Mesodermal cell (in vitro differentiated cells): Measurements from ENCODE around the gene ZNF582. TPM values are rescaled to one million over a fixed set of nuclear protein-coding genes. Genes with fewer than 3 reads are reported as not detected.

Experiments
- H3K27ac ChIP-seq: 2 replicates; pipeline ENCODE4 v1.7.0; 2013; ENCODE audit warnings: mild to moderate bottlenecking, low read depth, low read length, moderate library complexity; ENCODE audit not compliant: severe bottlenecking
- H3K36me3 ChIP-seq: 2 replicates; pipeline ENCODE4 v1.7.1; 2013; ENCODE audit warnings: mild to moderate bottlenecking, low read length, moderate library complexity; ENCODE audit not compliant: control insufficient read depth, insufficient read depth
- H3K4me1 ChIP-seq: one replicate; pipeline ENCODE4 v1.7.1; 2013; ENCODE audit warnings: mild to moderate bottlenecking, low read length; ENCODE audit not compliant: insufficient read depth, control insufficient read depth, poor library complexity, severe bottlenecking
- H3K4me3 ChIP-seq: 2 replicates; pipeline ENCODE4 v1.7.0; 2013; ENCODE audit warnings: low read length, control low read depth, mild to moderate bottlenecking; ENCODE audit not compliant: insufficient read depth, poor library complexity, severe bottlenecking; ENCODE audit errors: extremely low read depth
- H3K9me3 ChIP-seq: 2 replicates; pipeline ENCODE4 v1.7.1; 2013; ENCODE audit warnings: mild to moderate bottlenecking, low read length, moderate library complexity; ENCODE audit not compliant: control insufficient read depth
- WGBS, 2 experiments: methylation state at CpG; one replicate each; pipeline ENCODE4 v1.1.5; 2013; ENCODE audit warnings: missing lambda C conversion rate in 2 of 2; ENCODE audit not compliant: insufficient coverage in 2 of 2; 5-methylcytosine and 5-hydroxymethylcytosine counted together
- polyA plus RNA-seq, 2 experiments: library from polyadenylated mRNA; stranded (reverse); fragments of 50-300 nt; gene quantifications; one replicate each; pipeline ENCODE4 v1.2.3, GENCODE V29; 2013

Gene ZNF582
- polyA plus RNA-seq (2013, experiment 1 of 2): 2.9 TPM
- 3.0 TPM for polyA plus RNA-seq (2013, experiment 2 of 2)

GRCh38 chr19:56393119-56394012 is at the start of gene ZNF582:
Gene ZNF582, minus strand, starts transcription at chr19:56393534. Its CDS starts 1,782 bp downstream, at chr19:56391752.
- H3K9me3 ChIP-seq: peaks cover 35% of the 10 kb centered on the region
- H3K4me1 ChIP-seq: no peaks in the 10 kb centered on the region

GRCh38 chr19:56441206-56441792 is 48.0 kb upstream of the ZNF582 start:
- WGBS, 2 experiments: 80 to 81% methylated on average over 1 to 3 of the region's 8 CpGs
- no peak overlapping the region for H3K4me3 ChIP-seq
- no peaks in the 10 kb centered on the region for H3K4me1 ChIP-seq
- H3K27ac ChIP-seq: no peak overlapping the region
- no peaks in the 10 kb centered on the region for H3K36me3 ChIP-seq
- peaks cover 50% of the 10 kb centered on the region for H3K9me3 ChIP-seq

More at GRCh38 chr19:56393119-56394012, at the start of gene ZNF582:
- WGBS, 2 experiments: 9% methylated on average over 66 to 69 of the region's 73 CpGs
- Histone ChIP-seq H3K4me3 (peak within 1 kb of the TSS; percentile 59), H3K27ac (peak within 1 kb of the TSS; percentile 95), H3K36me3 (peaks cover 20% of the 10 kb centered on the region)

DNA sequence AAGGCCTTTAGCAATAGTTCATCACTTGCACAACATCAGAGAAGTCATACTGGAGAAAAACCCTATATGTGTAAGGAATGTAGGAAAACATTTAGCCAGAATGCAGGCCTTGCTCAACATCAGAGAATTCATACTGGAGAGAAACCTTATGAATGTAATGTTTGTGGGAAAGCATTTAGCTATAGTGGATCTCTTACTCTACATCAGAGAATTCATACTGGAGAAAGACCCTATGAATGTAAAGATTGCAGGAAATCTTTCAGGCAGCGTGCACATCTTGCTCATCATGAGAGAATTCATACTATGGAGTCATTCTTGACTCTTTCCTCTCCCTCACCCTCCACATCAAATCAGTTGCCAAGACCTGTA is 30.6 kb upstream of the ZNF582 start:
- peaks cover 76% of the 10 kb centered on the region for H3K9me3 ChIP-seq
- peaks cover 23% of the 10 kb centered on the region for H3K36me3 ChIP-seq
- H3K4me3 ChIP-seq: no peak overlapping the region
- WGBS, 2 experiments: 100% methylated on average over 1 of the region's 1 CpG
- no peaks in the 10 kb centered on the region for H3K4me1 ChIP-seq
- no peak overlapping the region for H3K27ac ChIP-seq

DNA sequence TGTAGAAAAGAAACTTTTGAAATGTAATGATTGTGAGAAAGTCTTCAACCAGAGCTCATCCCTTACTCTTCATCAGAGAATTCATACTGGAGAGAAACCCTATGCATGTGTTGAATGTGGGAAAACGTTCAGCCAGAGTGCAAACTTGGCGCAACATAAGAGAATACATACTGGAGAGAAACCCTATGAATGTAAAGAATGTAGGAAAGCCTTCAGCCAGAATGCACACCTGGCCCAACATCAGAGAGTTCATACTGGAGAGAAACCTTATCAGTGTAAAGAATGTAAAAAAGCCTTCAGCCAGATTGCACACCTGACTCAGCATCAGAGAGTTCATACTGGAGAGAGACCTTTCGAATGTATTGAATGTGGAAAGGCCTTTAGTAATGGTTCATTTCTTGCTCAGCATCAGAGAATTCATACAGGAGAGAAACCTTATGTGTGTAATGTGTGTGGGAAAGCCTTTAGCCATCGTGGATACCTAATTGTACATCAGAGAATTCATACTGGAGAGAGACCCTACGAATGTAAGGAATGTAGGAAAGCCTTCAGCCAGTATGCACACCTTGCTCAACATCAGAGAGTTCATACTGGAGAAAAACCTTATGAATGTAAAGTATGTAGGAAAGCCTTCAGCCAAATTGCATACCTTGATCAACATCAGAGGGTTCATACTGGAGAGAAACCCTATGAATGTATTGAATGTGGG is 30.1 kb upstream of the ZNF582 start:
- Histone ChIP-seq H3K4me1 (no peaks in the 10 kb centered on the region), H3K27ac (no peak overlapping the region), H3K9me3 (peaks cover 75% of the 10 kb centered on the region), H3K4me3 (no peak overlapping the region), H3K36me3 (peaks cover 23% of the 10 kb centered on the region)
- 80 to 87% methylated on average over 1 to 3 of the region's 5 CpGs for WGBS, 2 experiments

- WGBS, 2 experiments: 93 to 97% methylated on average over 3 to 4 of the region's 4 CpGs
- Histone ChIP-seq H3K4me3 (peak overlapping the region; percentile 68), H3K9me3 (peaks cover 47% of the 10 kb centered on the region), H3K27ac (no peak overlapping the region), H3K4me1 (no peaks in the 10 kb centered on the region), H3K36me3 (peaks cover 31% of the 10 kb centered on the region)
These were observed 11.7 kb upstream of the ZNF582 start for GRCh38 chr19:56405062-56405461.

GRCh38 chr19:56404705-56405056 is 11.3 kb upstream of the ZNF582 start:
- H3K27ac ChIP-seq: no peak overlapping the region
- H3K9me3 ChIP-seq: peaks cover 49% of the 10 kb centered on the region
- H3K36me3 ChIP-seq: peaks cover 28% of the 10 kb centered on the region
- WGBS, 2 experiments: 81 to 90% methylated on average over 9 of the region's 9 CpGs
- H3K4me1 ChIP-seq: no peaks in the 10 kb centered on the region
- H3K4me3 ChIP-seq: peak overlapping the region; percentile 68

DNA sequence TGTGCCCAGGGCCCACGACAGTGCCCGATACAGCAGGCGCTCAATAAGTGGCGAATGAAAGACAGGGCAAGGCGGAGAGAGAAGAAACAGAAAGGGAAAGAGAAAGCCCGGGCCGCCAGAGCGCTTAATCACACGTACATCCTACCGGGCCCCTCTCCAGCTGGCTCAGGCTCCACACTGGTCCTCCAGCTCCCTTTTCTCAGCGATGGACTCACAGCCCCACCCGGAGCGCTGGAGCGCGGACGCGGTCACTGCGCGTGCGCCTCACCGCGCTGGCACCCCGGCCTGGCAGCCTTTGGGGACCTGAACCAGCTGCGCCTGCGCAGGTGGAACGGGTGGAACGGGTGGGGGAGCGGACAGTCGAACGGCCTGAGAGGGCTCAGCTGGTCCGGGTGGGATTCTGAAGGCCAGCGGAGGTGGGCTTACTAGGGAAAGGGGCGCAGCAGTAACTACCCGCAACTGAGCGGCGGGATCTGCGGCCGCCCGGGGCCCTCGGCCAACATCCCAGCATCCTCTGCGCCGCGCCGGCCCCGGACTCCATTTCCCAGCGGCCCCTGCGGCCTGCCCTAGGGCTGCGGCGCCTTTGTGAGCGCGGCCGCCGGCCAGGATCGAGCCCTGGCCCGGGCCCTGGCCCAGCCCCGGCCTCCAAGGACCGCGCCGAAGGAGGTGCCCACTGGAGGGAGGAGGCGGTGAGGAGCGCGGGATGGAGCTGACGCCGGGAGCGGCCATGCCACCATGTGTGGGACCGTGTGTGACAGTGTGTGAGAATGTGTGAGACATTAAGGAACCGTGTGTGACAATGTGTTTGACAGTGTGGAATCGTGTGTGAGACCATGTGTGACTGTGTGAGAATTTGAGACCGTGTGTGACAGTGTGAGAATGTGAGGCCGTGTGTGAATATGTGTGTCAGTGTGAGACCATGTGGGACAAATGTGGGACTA is 10.7 kb upstream of the ZNF582 start, which contains the start of gene ZNF583:
ZNF583 (plus strand) TSS at position 569 of the 941 bp plus-strand sequence. CDS start 2,783 bp downstream, outside the sequence.
- WGBS, 2 experiments: 2 to 7% methylated on average over 38 to 52 of the region's 70 CpGs
- H3K4me3 ChIP-seq: peak within 1 kb of the TSS; percentile 68
- H3K9me3 ChIP-seq: peaks cover 51% of the 10 kb centered on the region
- peaks cover 26% of the 10 kb centered on the region for H3K36me3 ChIP-seq
- peak within 1 kb of the TSS; percentile 88 for H3K27ac ChIP-seq
- no peaks in the 10 kb centered on the region for H3K4me1 ChIP-seq

GRCh38 chr19:56403261-56403660 is 9.9 kb upstream of the ZNF582 start:
- Histone ChIP-seq H3K9me3 (peaks cover 49% of the 10 kb centered on the region), H3K27ac (no peak overlapping the region), H3K4me1 (no peaks in the 10 kb centered on the region), H3K36me3 (peaks cover 25% of the 10 kb centered on the region), H3K4me3 (peak overlapping the region; percentile 68)
- WGBS, 2 experiments: 85 to 86% methylated on average over 6 of the region's 9 CpGs

- no peak overlapping the region for H3K4me3 ChIP-seq
- H3K36me3 ChIP-seq: peaks cover 24% of the 10 kb centered on the region
- peaks cover 40% of the 10 kb centered on the region for H3K9me3 ChIP-seq
- WGBS, 2 experiments: 79 to 100% methylated on average over 2 to 3 of the region's 4 CpGs
- no peak overlapping the region for H3K27ac ChIP-seq
- H3K4me1 ChIP-seq: no peaks in the 10 kb centered on the region
These were observed 7.2 kb upstream of the ZNF582 start for GRCh38 chr19:56400485-56400884.

GRCh38 chr19:56398809-56399208 is 5.5 kb upstream of the ZNF582 start:
- H3K36me3 ChIP-seq: peaks cover 24% of the 10 kb centered on the region
- H3K27ac ChIP-seq: no peak overlapping the region
- H3K4me1 ChIP-seq: no peaks in the 10 kb centered on the region
- H3K9me3 ChIP-seq: peaks cover 50% of the 10 kb centered on the region
- WGBS, 2 experiments: 90 to 100% methylated on average over 1 to 5 of the region's 5 CpGs
- H3K4me3 ChIP-seq: no peak overlapping the region
